ENCODE results near the gene CA5B.

GRCh38 chrX:15721911-15722310, 16.2 kb upstream of the CA5B start:
- TF ChIP-seq CTCF (IDR thresholded peaks at IDR 0.05): no peak
- TF ChIP-seq MAX (IDR thresholded peaks at IDR 0.05): no peak
- TF ChIP-seq POLR2A (IDR thresholded peaks at IDR 0.05; ENCODE audit: low read length): no peak
- TF ChIP-seq CHD4 (IDR thresholded peaks at IDR 0.05; ENCODE audit: borderline replicate concordance): no peak
- TF ChIP-seq CEBPB (IDR thresholded peaks at IDR 0.05): no peak
- TF ChIP-seq TP53 (CRISPR knock-in tag; IDR thresholded peaks at IDR 0.05): no peak
- TF ChIP-seq ZSCAN20 (CRISPR knock-in tag; IDR thresholded peaks at IDR 0.05): no peak
- no peak for TF ChIP-seq HEYL (CRISPR knock-in tag; IDR thresholded peaks at IDR 0.05)
- TF ChIP-seq SMC3 (IDR thresholded peaks at IDR 0.05): no peak
- no peak for TF ChIP-seq KDM1A (IDR thresholded peaks at IDR 0.05; ENCODE audit: low read depth)
- TF ChIP-seq JUNB (IDR thresholded peaks at IDR 0.05): no peak
- no peak for TF ChIP-seq ESRRA (IDR thresholded peaks at IDR 0.05; ENCODE audit: borderline replicate concordance, low read length)
- no peak for TF ChIP-seq RCOR1 (IDR thresholded peaks at IDR 0.05; ENCODE audit: low read depth, low read length)
- TF ChIP-seq RARB (CRISPR knock-in tag; IDR thresholded peaks at IDR 0.05): no peak

Data from A549 (cell line).